ENCODE data around the gene NRSN2.

Gene NRSN2

DNA sequence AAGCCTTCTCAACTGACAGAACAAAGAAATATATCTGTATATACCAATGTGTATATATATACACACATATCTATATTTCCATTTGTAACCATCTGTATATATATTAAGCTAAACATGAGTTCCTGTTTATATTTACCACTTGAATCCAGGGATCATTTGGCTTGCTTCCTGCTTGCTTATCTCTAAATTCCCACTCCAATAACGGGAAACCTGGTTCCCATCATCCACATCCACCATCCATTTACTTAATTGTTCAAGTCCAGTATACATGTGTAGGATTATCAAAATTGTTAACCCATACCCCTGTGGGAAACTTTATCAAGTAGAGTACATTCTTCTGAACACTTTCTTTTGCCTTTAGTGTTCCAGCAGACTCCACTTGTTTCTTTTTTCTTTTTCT, 34.0 kb upstream of the NRSN2 start:
- no peak overlapping the region for H3K4me2 ChIP-seq (ENCODE audit: low read depth, low read length)
- H3K9ac ChIP-seq (ENCODE audit: low read length), result no peak overlapping the region
- H3K79me2 ChIP-seq (ENCODE audit: low read length), result no peaks in the 10 kb centered on the region
- H3K36me3 ChIP-seq (replicated peaks; ENCODE audit: insufficient read depth, low read length), result no peaks in the 10 kb centered on the region
- H3K4me1 ChIP-seq (ENCODE audit: low read length), result peaks cover 3% of the 10 kb centered on the region; the same call in 1 of the 2 replicates
- H3K9me2 ChIP-seq (replicated peaks; ENCODE audit: insufficient read depth, low read length), result no peaks in the 10 kb centered on the region
- H3K4me3 ChIP-seq (ENCODE audit: low read length), result no peak overlapping the region
- H3K27me3 ChIP-seq (replicated peaks; ENCODE audit: insufficient read depth, low read length), result no peaks in the 10 kb centered on the region
- TF ChIP-seq EZH2 (optimal IDR thresholded peaks at IDR 0.05; ENCODE audit: low read depth, low read length) (no peak), EZH2phosphoT487 (IDR thresholded peaks at IDR 0.05; ENCODE audit: low read length) (no peak), CTCF (IDR thresholded peaks at IDR 0.05; ENCODE audit: low read length) (no peak)
- no peaks in the 10 kb centered on the region for H4K20me1 ChIP-seq (ENCODE audit: insufficient read depth, low read length)
- H2AFZ ChIP-seq (ENCODE audit: low read length), result no peak overlapping the region
- DNase-seq, result no peak
- H3K27ac ChIP-seq (ENCODE audit: low read length), result no peak overlapping the region
- H3K9me3 ChIP-seq (replicated peaks; ENCODE audit: insufficient read depth, low read length), result no peaks in the 10 kb centered on the region
- 0 out of 2 replicates have a peak, but pooled peaks cover 5% of the 10 kb centered on the region for H3F3A ChIP-seq (ENCODE audit: insufficient read depth, low read length)

DNA sequence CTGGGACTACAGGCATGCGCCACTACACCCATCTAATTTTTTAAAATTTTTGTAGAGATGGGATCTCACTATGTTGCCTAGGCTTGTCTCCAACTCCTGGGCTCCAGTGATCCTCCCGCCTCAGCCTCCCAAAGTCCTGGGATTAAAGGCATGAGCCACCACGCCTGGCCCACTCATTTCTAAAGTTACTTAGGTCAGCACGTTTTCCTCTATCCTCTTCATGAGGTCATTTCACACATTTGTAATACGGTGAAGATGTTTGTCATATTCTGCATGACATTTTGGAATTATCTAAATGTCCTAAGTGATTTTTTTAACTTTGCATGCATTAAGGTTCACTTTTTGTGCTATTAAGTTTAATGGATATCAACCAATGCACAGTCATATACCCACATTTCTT, 33.5 kb upstream of the NRSN2 start:
- H3K27me3 ChIP-seq (replicated peaks; ENCODE audit: insufficient read depth, low read length), result no peaks in the 10 kb centered on the region
- DNase-seq, result no peak
- H3K4me3 ChIP-seq (ENCODE audit: low read length), result no peak overlapping the region
- peaks cover 3% of the 10 kb centered on the region; the same call in 1 of the 2 replicates for H3K4me1 ChIP-seq (ENCODE audit: low read length)
- no peak overlapping the region for H3K9ac ChIP-seq (ENCODE audit: low read length)
- TF ChIP-seq EZH2 (optimal IDR thresholded peaks at IDR 0.05; ENCODE audit: low read depth, low read length), result no peak
- H3K9me2 ChIP-seq (replicated peaks; ENCODE audit: insufficient read depth, low read length), result no peaks in the 10 kb centered on the region
- H3K27ac ChIP-seq (ENCODE audit: low read length), result no peak overlapping the region
- H3K9me3 ChIP-seq (replicated peaks; ENCODE audit: insufficient read depth, low read length), result no peaks in the 10 kb centered on the region
- H3K36me3 ChIP-seq (replicated peaks; ENCODE audit: insufficient read depth, low read length), result no peaks in the 10 kb centered on the region
- no peaks in the 10 kb centered on the region for H3K79me2 ChIP-seq (ENCODE audit: low read length)
- H4K20me1 ChIP-seq (ENCODE audit: insufficient read depth, low read length), result no peaks in the 10 kb centered on the region
- H3K4me2 ChIP-seq (ENCODE audit: low read depth, low read length), result no peak overlapping the region
- 0 out of 2 replicates have a peak, but pooled peaks cover 5% of the 10 kb centered on the region for H3F3A ChIP-seq (ENCODE audit: insufficient read depth, low read length)
- H2AFZ ChIP-seq (ENCODE audit: low read length), result no peak overlapping the region

DNA sequence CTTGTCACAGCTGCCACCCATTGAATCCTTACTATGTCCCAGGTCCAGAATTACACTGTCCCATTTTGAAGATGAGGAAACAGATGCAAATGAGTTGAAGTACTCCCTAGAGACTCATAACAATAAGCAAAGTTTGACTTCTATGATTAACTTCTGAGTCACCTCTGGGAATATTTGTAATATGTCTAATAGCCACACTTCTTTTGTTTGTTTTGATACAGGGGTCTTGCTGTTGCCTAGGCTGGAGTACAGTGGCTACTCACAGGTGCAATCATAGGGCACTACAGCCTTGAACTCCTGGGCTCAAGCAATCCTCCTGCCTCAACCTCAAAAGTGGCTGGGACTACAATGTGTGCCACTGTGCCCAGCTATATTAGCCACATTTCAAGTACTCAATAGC, 33.0 kb upstream of the NRSN2 start:
- H3K36me3 ChIP-seq (replicated peaks; ENCODE audit: insufficient read depth, low read length), result no peaks in the 10 kb centered on the region
- H3K4me2 ChIP-seq (ENCODE audit: low read depth, low read length), result no peak overlapping the region
- H3K4me3 ChIP-seq (ENCODE audit: low read length), result no peak overlapping the region
- H3K27me3 ChIP-seq (replicated peaks; ENCODE audit: insufficient read depth, low read length), result no peaks in the 10 kb centered on the region
- H4K20me1 ChIP-seq (ENCODE audit: insufficient read depth, low read length), result no peaks in the 10 kb centered on the region
- H3F3A ChIP-seq (ENCODE audit: insufficient read depth, low read length), result 0 out of 2 replicates have a peak, but pooled peaks cover 5% of the 10 kb centered on the region
- H3K79me2 ChIP-seq (ENCODE audit: low read length), result no peaks in the 10 kb centered on the region
- TF ChIP-seq EZH2 (optimal IDR thresholded peaks at IDR 0.05; ENCODE audit: low read depth, low read length) (no peak), CTCF (IDR thresholded peaks at IDR 0.05; ENCODE audit: low read length) (no peak), EZH2phosphoT487 (IDR thresholded peaks at IDR 0.05; ENCODE audit: low read length) (no peak)
- no peak overlapping the region for H3K9ac ChIP-seq (ENCODE audit: low read length)
- H3K9me3 ChIP-seq (replicated peaks; ENCODE audit: insufficient read depth, low read length), result no peaks in the 10 kb centered on the region
- H2AFZ ChIP-seq (ENCODE audit: low read length), result no peak overlapping the region
- H3K27ac ChIP-seq (ENCODE audit: low read length), result no peak overlapping the region
- no peak for DNase-seq
- H3K4me1 ChIP-seq (ENCODE audit: low read length), result peaks cover 3% of the 10 kb centered on the region; the same call in 1 of the 2 replicates
- H3K9me2 ChIP-seq (replicated peaks; ENCODE audit: insufficient read depth, low read length), result no peaks in the 10 kb centered on the region

DNA sequence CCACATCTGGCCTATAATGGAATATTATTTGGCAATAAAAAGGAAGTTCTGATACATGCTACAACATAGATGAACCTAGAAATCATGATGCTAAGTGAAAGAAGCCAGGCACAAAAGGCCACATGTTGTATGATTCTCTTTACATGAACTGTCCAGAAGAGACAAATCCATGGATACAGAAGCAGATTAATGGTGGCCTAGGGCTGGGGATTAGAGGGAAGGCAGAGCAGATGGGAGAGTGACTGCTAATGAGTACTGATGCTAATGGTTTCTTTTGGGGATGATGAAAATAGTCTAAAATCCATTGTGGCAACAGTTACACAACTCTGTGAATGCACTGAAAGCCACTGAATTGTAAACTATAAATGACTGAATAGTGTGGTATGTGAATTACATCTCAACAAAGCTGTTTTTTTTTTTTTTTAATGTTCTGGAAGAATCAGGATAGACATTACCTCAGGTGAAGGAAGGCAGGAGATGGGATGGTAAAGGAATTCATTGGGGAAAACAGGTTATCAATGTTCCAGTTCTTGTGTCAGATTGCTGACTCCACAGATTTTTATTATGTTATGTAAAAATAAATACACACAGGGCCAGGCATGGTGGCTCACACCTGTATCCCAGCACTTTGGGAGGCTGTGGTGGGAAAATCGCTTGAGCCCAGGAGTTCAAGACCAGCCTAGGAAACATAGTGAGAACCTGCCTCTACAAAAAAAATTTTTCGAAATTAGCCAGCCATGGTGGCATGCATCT, 30.4 kb upstream of the NRSN2 start:
- Histone ChIP-seq H2AFZ (ENCODE audit: low read length) (no peak overlapping the region), H3K4me3 (ENCODE audit: low read length) (no peak overlapping the region), H3K9me3 (replicated peaks; ENCODE audit: insufficient read depth, low read length) (no peaks in the 10 kb centered on the region), H3K27ac (ENCODE audit: low read length) (no peak overlapping the region), H3K9me2 (replicated peaks; ENCODE audit: insufficient read depth, low read length) (no peaks in the 10 kb centered on the region), H3K4me1 (ENCODE audit: low read length) (no peaks in the 10 kb centered on the region), H4K20me1 (ENCODE audit: insufficient read depth, low read length) (no peaks in the 10 kb centered on the region), H3K36me3 (replicated peaks; ENCODE audit: insufficient read depth, low read length) (no peaks in the 10 kb centered on the region), H3K79me2 (ENCODE audit: low read length) (no peaks in the 10 kb centered on the region), H3K9ac (ENCODE audit: low read length) (no peak overlapping the region), H3F3A (ENCODE audit: insufficient read depth, low read length) (no peaks in the 10 kb centered on the region), H3K27me3 (replicated peaks; ENCODE audit: insufficient read depth, low read length) (no peaks in the 10 kb centered on the region), H3K4me2 (ENCODE audit: low read depth, low read length) (no peak overlapping the region)
- DNase-seq, result no peak
- no peak for TF ChIP-seq CTCF (IDR thresholded peaks at IDR 0.05; ENCODE audit: low read length)
- TF ChIP-seq EZH2 (optimal IDR thresholded peaks at IDR 0.05; ENCODE audit: low read depth, low read length), result no peak
- no peak for TF ChIP-seq EZH2phosphoT487 (IDR thresholded peaks at IDR 0.05; ENCODE audit: low read length)
